ENCODE measurements around the gene MLLT6. TPM values are rescaled to one million over a fixed set of nuclear protein-coding genes. Genes with fewer than 3 reads are reported as not detected.

MLLT6 gene
- total and polyA plus RNA-seq, 2 of the 13 experiments (the other 11 are each of a cell fraction or from before 2014, with no cell fraction given), result 50.7 to 69.5 TPM

GRCh38 chr17:38674014-38674748, 30.9 kb upstream of the MLLT6 start (continued):
- TF ChIP-seq HOMEZ (CRISPR knock-in tag; IDR thresholded peaks at IDR 0.05; ENCODE audit: low read depth) (no peak), ZNF570 (CRISPR knock-in tag; IDR thresholded peaks at IDR 0.05; ENCODE audit: borderline replicate concordance) (no peak), GABPB1 (CRISPR knock-in tag; IDR thresholded peaks at IDR 0.05) (peak; percentile 13; the same call in 1 of the 2 replicates), AKNA (CRISPR knock-in tag; IDR thresholded peaks at IDR 0.05; ENCODE audit: borderline replicate concordance) (no peak), KLF16 (CRISPR knock-in tag; IDR thresholded peaks at IDR 0.05) (no peak), KDM5A (IDR thresholded peaks at IDR 0.05; ENCODE audit: borderline replicate concordance, low read length) (no peak), SP4 (CRISPR knock-in tag; IDR thresholded peaks at IDR 0.05) (peak; percentile 24; the same call in 1 of the 2 replicates), MAF1 (CRISPR knock-in tag; IDR thresholded peaks at IDR 0.05; ENCODE audit: borderline replicate concordance) (no peak), JUNB (CRISPR knock-in tag; IDR thresholded peaks at IDR 0.05; ENCODE audit: borderline replicate concordance) (no peak), ZNF7 (CRISPR knock-in tag; IDR thresholded peaks at IDR 0.05) (no peak), RERE (CRISPR knock-in tag; IDR thresholded peaks at IDR 0.05; ENCODE audit: low read depth) (no peak), TBL1XR1 (IDR thresholded peaks at IDR 0.05; ENCODE audit: borderline replicate concordance, low read length, partially characterized antibody) (no peak), NFE2L2 (IDR thresholded peaks at IDR 0.05; ENCODE audit: low read length) (no peak), ZNF264 (CRISPR knock-in tag; IDR thresholded peaks at IDR 0.05) (0 out of 2 replicates have a peak, but pooled peaks have one; percentile 22), ZNF333 (CRISPR knock-in tag; IDR thresholded peaks at IDR 0.05; ENCODE audit: borderline replicate concordance) (no peak; the same call in 1 of the 2 replicates), ZNF564 (CRISPR knock-in tag; IDR thresholded peaks at IDR 0.05) (no peak; the same call in 1 of the 2 replicates), TP53 (CRISPR knock-in tag; conservative IDR thresholded peaks at IDR 0.05) (no peak; the same call in 1 of the 2 replicates), RXRB (CRISPR knock-in tag; IDR thresholded peaks at IDR 0.05; ENCODE audit: borderline replicate concordance) (no peak)

Measured in HepG2 (cell line).